H1 (cell line): ENCODE results near the gene MTF1. TPM values are rescaled to one million over a fixed set of nuclear protein-coding genes. Genes with fewer than 3 reads are reported as not detected.
"Not testable (repeated sequence)": the region's sequence is repeated elsewhere in the genome, so short reads cannot be mapped to it uniquely, and the experiment has no call there.

Experiments
- CTCF ChIA-PET: fragments of 300-600 bp; sonication (Branson Sonifier 250); formaldehyde crosslinking; loops from one replicate; lab custom pipeline; 2021; ENCODE audit not compliant: partially characterized antibody; lab: Charles Lee
- POLR2A ChIA-PET: fragments of 300-600 bp; sonication (Branson Sonifier 250); formaldehyde crosslinking; loops from one replicate; lab custom pipeline; 2021; ENCODE audit warnings: inconsistent platforms; ENCODE audit not compliant: partially characterized antibody; lab: Charles Lee
- DNase-seq, 2 experiments: peaks; one replicate each; pipeline versions ENCODE4 v3.0.0 to v3.0.0-alpha.2; 2010 to 2022; ENCODE audit warnings: low spot score in 2 of 2, low read depth in 1 of 2, mixed read lengths in 1 of 2
- FAIRE-seq: peaks from 2 replicates; lab custom pipeline; 2011; peaks lifted over from hg19 to GRCh38; lab: Jason Lieb, UNC
- H2AFZ ChIP-seq: 2 replicates; pipeline ENCODE4 v1.8.1; 2012; ENCODE audit warnings: low read length, inconsistent platforms
- H2AK5ac ChIP-seq: 2 replicates; pipeline ENCODE4 v1.6.1; 2013; ENCODE audit warnings: low read depth, low read length
- H2BK120ac ChIP-seq: replicated peaks from 2 replicates; pipeline ENCODE3; 2013; ENCODE audit warnings: low read depth, low read length, inconsistent platforms
- H2BK12ac ChIP-seq: 2 replicates; pipeline ENCODE4 v1.6.1; 2013; ENCODE audit warnings: low read depth, low read length
- H2BK15ac ChIP-seq: 2 replicates; pipeline ENCODE4 v1.6.1; 2013; ENCODE audit warnings: low read length
- H2BK20ac ChIP-seq: 2 replicates; pipeline ENCODE4 v1.6.1; 2013; ENCODE audit warnings: low read length
- H2BK5ac ChIP-seq: 2 replicates; pipeline ENCODE4 v1.6.1; 2013; ENCODE audit warnings: low read depth, low read length
- H3K14ac ChIP-seq: 2 replicates; pipeline ENCODE4 v1.6.1; 2013; ENCODE audit warnings: inconsistent platforms; ENCODE audit not compliant: insufficient read length
- H3K18ac ChIP-seq: 2 replicates; pipeline ENCODE4 v1.6.1; 2013; ENCODE audit warnings: low read length; ENCODE audit errors: extremely low read depth
- H3K23ac ChIP-seq: 2 replicates; pipeline ENCODE4 v1.6.1; 2013; ENCODE audit warnings: inconsistent platforms; ENCODE audit not compliant: insufficient read length
- H3K23me2 ChIP-seq: 2 replicates; pipeline ENCODE4 v1.6.1; 2013; ENCODE audit warnings: low read depth, low read length
- H3K27ac ChIP-seq: 2 replicates; pipeline ENCODE4 v1.6.1; 2011; ENCODE audit warnings: low read depth, low read length, inconsistent platforms
- H3K27me3 ChIP-seq, 4 experiments: replicated peaks in 1 of 4; 1 replicate in 1 of 4; 2 replicates in 3 of 4; pipeline versions ENCODE4 v1.6.1 to v1.8.1; 2011 to 2013; ENCODE audit warnings: low read length in 3 of 4, mild to moderate bottlenecking in 3 of 4, inconsistent platforms in 2 of 4, mixed read lengths in 2 of 4, moderate library complexity in 1 of 4; ENCODE audit not compliant: control insufficient read depth in 3 of 4, insufficient read depth in 3 of 4; ENCODE audit errors: extremely low read depth in 1 of 4
- H3K36me3 ChIP-seq, 4 experiments: 2 replicates each; pipeline versions ENCODE4 v1.6.1 to v1.8.1; 2011 to 2013; ENCODE audit warnings: mild to moderate bottlenecking in 4 of 4, low read length in 3 of 4, moderate library complexity in 2 of 4, control low read depth in 1 of 4, inconsistent platforms in 1 of 4; ENCODE audit not compliant: insufficient read depth in 4 of 4, control insufficient read depth in 2 of 4
- H3K4ac ChIP-seq: replicated peaks from 2 replicates; pipeline ENCODE3; 2013; ENCODE audit warnings: low read length, low read depth, mixed read lengths, inconsistent platforms; ENCODE audit not compliant: insufficient read length
- H3K4me1 ChIP-seq, 4 experiments: replicated peaks in 1 of 4; 1 replicate in 1 of 4; 2 replicates in 3 of 4; pipeline versions ENCODE4 v1.6.1 to v1.8.1; 2011 to 2013; ENCODE audit warnings: low read length in 3 of 4, inconsistent platforms in 2 of 4, mixed read lengths in 1 of 4; ENCODE audit not compliant: insufficient read depth in 4 of 4, control insufficient read depth in 3 of 4
- H3K4me2 ChIP-seq, 2 experiments: 2 replicates each; pipeline versions ENCODE4 v1.6.1 to v1.8.1; 2011 to 2013; ENCODE audit warnings: low read depth in 2 of 2, low read length in 2 of 2, control low read depth in 1 of 2, inconsistent platforms in 1 of 2, mild to moderate bottlenecking in 1 of 2; ENCODE audit not compliant: insufficient read depth in 1 of 2
- H3K4me3 ChIP-seq, 4 experiments: fragments of 200-600, 300-600 bp in 1 of 4; sonication (generic), shearing (Covaris generic), sonication (Bioruptor Twin) in 1 of 4; 2 replicates each; pipeline versions ENCODE4 v1.5.1 to v1.8.1; 2011 to 2016; ENCODE audit warnings: low read length in 4 of 4, low read depth in 3 of 4, control low read depth in 2 of 4, inconsistent platforms in 2 of 4, mild to moderate bottlenecking in 2 of 4, mixed read lengths in 1 of 4, moderate library complexity in 1 of 4; ENCODE audit not compliant: insufficient read depth in 2 of 4; ENCODE audit errors: extremely low read depth in 1 of 4
- H3K56ac ChIP-seq: replicated peaks from 2 replicates; pipeline ENCODE3; 2013; ENCODE audit warnings: low read depth, mild to moderate bottlenecking, mixed read lengths, low read length, inconsistent platforms; ENCODE audit not compliant: insufficient read length
- H3K79me1 ChIP-seq: 2 replicates; pipeline ENCODE4 v1.6.1; 2013; ENCODE audit warnings: low read depth, low read length, control low read depth
- H3K79me2 ChIP-seq, 2 experiments: 2 replicates each; pipeline versions ENCODE4 v1.6.1 to v1.8.1; 2012 to 2013; ENCODE audit warnings: low read length in 2 of 2, mild to moderate bottlenecking in 2 of 2, inconsistent platforms in 1 of 2; ENCODE audit not compliant: insufficient read depth in 2 of 2, control insufficient read depth in 1 of 2
- H3K9ac ChIP-seq, 4 experiments: replicated peaks in 1 of 4; 1 replicate in 1 of 4; 2 replicates in 3 of 4; pipeline versions ENCODE4 v1.6.1 to v1.8.1; 2011 to 2013; ENCODE audit warnings: low read depth in 3 of 4, low read length in 3 of 4, control low read depth in 2 of 4, mild to moderate bottlenecking in 2 of 4, moderate library complexity in 2 of 4, inconsistent platforms in 1 of 4; ENCODE audit errors: extremely low read depth in 1 of 4
- H3K9me3 ChIP-seq, 2 experiments: 2 replicates each; pipeline versions ENCODE4 v1.6.1 to v1.8.1; 2012 to 2013; ENCODE audit warnings: mild to moderate bottlenecking in 2 of 2, moderate library complexity in 2 of 2, control low read depth in 1 of 2, inconsistent platforms in 1 of 2, low read depth in 1 of 2, low read length in 1 of 2, mixed read lengths in 1 of 2; ENCODE audit not compliant: insufficient read depth in 2 of 2
- H4K20me1 ChIP-seq, 2 experiments: replicated peaks in 1 of 2; 2 replicates each; pipeline versions ENCODE3 to v1.8.1; 2011 to 2013; ENCODE audit warnings: inconsistent platforms in 2 of 2, low read length in 2 of 2, mild to moderate bottlenecking in 1 of 2; ENCODE audit not compliant: insufficient read depth in 2 of 2, control insufficient read depth in 1 of 2
- H4K5ac ChIP-seq: 2 replicates; pipeline ENCODE4 v1.6.1; 2013; ENCODE audit warnings: low read length, low read depth, mixed read lengths, inconsistent platforms; ENCODE audit not compliant: insufficient read length
- H4K8ac ChIP-seq: 2 replicates; pipeline ENCODE4 v1.8.0; 2013; ENCODE audit warnings: mild to moderate bottlenecking, moderate library complexity, low read length, inconsistent platforms; ENCODE audit not compliant: insufficient read depth; ENCODE audit errors: extremely low read depth
- H4K91ac ChIP-seq: replicated peaks from 2 replicates; pipeline ENCODE3; 2013; ENCODE audit warnings: low read length, mixed read lengths, inconsistent platforms; ENCODE audit not compliant: insufficient read length
- WGBS, 2 experiments: shearing (Covaris generic) in 1 of 2; methylation state at CpG; one replicate each; pipeline versions ENCODE4 v1.1.6 to v1.1.7; 2013 to 2015; ENCODE audit warnings: low lambda C conversion rate in 2 of 2, mixed read lengths in 2 of 2, inconsistent platforms in 1 of 2, low coverage in 1 of 2, missing lambda C conversion rate in 1 of 2; ENCODE audit not compliant: insufficient replicate concordance in 2 of 2, insufficient coverage in 1 of 2, insufficient read length in 1 of 2; ENCODE audit errors: extremely low coverage in 1 of 2, missing lambda C conversion rate in 1 of 2; 5-methylcytosine and 5-hydroxymethylcytosine counted together
- polyA plus RNA-seq, 7 experiments: library from polyadenylated mRNA; depleted of rRNA in 3 of 7; stranded (reverse) in 5 of 7; unstranded in 2 of 7; fragments of >200 nt in 5 of 7; fragments of 200-250 nt in 2 of 7; gene quantifications; 1 replicate in 5 of 7; 2 replicates in 1 of 7; 4 replicates in 1 of 7; pipeline versions ENCODE4 v1.2.1 to v1.2.3, GENCODE V29; 2011 to 2013; ENCODE audit warnings: missing spikeins in 2 of 7, mixed read lengths in 2 of 7
- total RNA-seq: library from RNA; stranded (reverse); fragmentation: NEBNext Ultra II Directional; extraction: Animal tissue kit (Norgen Biotek cat#: 25700); gene quantifications from 2 replicates; pipeline ENCODE4 v1.2.1, GENCODE V29; 2021

The MTF1 gene
- total and polyA plus RNA-seq, 2 of the 8 experiments (the other 6 are each of a cell fraction or from before 2014, with no cell fraction given): 4.0 to 15.5 TPM

DNA sequence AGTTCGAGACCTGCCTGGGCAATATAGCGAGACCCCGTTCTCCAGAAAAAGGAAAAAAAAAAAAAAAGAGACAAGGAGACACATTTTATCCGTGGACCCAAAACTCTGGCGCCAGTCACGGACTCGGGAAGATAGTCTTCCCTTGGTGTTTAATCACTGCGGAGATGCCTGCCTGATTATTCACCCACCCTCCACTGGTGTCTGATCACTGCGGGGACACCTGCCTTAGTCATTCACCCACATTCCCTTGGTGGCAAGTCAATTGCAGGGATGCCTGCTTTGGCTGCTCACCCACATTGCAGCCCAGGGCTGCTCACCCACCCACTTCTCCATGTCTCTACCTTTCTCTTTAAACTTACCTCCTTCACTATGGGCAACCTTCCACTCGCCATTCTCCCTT is 49.1 kb upstream of the MTF1 start:
- H4K91ac ChIP-seq, H2BK5ac ChIP-seq, H3K9ac ChIP-seq, H3K23me2 ChIP-seq, H3K56ac ChIP-seq, H2BK12ac ChIP-seq, H3K4me2 ChIP-seq, H2BK120ac ChIP-seq, H4K5ac ChIP-seq, H3K14ac ChIP-seq, H3K27me3 ChIP-seq, DNase-seq, H3K18ac ChIP-seq, POLR2A ChIA-PET, H3K79me1 ChIP-seq, H3K79me2 ChIP-seq, H2BK15ac ChIP-seq, FAIRE-seq, H3K4me1 ChIP-seq, H2AFZ ChIP-seq, H3K27ac ChIP-seq, H4K20me1 ChIP-seq, H3K4me3 ChIP-seq, H3K4ac ChIP-seq, H2AK5ac ChIP-seq, H3K36me3 ChIP-seq, H4K8ac ChIP-seq, H2BK20ac ChIP-seq, H3K23ac ChIP-seq: not testable (repeated sequence)
- CTCF ChIA-PET: interaction anchor here (3.0 kb wide), 1 partner anchor 27 kb away, joined by 12 read pairs; no protein-coding TSS in a partner anchor
- WGBS, 2 experiments: 96% methylated on average over 7 of the region's 10 CpGs; no CpG with 5 or more reads in 1 of the 2 experiments
- peaks cover 11 to 14% of the 10 kb centered on the region in 2 experiments for H3K9me3 ChIP-seq

- H2AFZ ChIP-seq, H3K4me1 ChIP-seq, H4K91ac ChIP-seq, H3K36me3 ChIP-seq, H3K4me3 ChIP-seq, H4K8ac ChIP-seq, H3K4ac ChIP-seq, H3K18ac ChIP-seq, H3K79me1 ChIP-seq, H2BK12ac ChIP-seq, H2BK20ac ChIP-seq, H3K27ac ChIP-seq, H3K14ac ChIP-seq, H3K56ac ChIP-seq, H3K23ac ChIP-seq, POLR2A ChIA-PET, CTCF ChIA-PET, H3K79me2 ChIP-seq, H3K9ac ChIP-seq, H4K20me1 ChIP-seq, H2BK120ac ChIP-seq, H3K27me3 ChIP-seq, H2AK5ac ChIP-seq, H4K5ac ChIP-seq, H3K4me2 ChIP-seq, DNase-seq, H3K23me2 ChIP-seq, FAIRE-seq, H2BK5ac ChIP-seq, H2BK15ac ChIP-seq: not testable (repeated sequence)
- peaks cover 11 to 14% of the 10 kb centered on the region in 2 experiments; a peak in 3 of 4 replicates for H3K9me3 ChIP-seq
- WGBS, 2 experiments: 93% methylated on average over 6 of the region's 6 CpGs; no CpG with 5 or more reads in 1 of the 2 experiments
Measured at GRCh38 chr1:37907416-37908125, 48.2 kb upstream of the MTF1 start.
